ENCODE measurements around the gene EFR3B. TPM values are rescaled to one million over a fixed set of nuclear protein-coding genes. Genes with fewer than 3 reads are reported as not detected.

The EFR3B gene
- total RNA-seq: 0.28 and 0.81 TPM in 2 replicates

GRCh38 chr2:25041928-25042320, at the start of gene EFR3B:
Gene EFR3B (plus strand): TSS chr2:25042076. CDS start chr2:25042313, 237 bp downstream.

GRCh38 chr2:25168256-25169072, 126.6 kb downstream of the EFR3B start, which contains the start of gene POMC:
Gene POMC (minus strand): TSS chr2:25168580. CDS start chr2:25164772, 3,808 bp downstream.

Other genes starting within 250 kb of the EFR3B start
- 27.1 and 36.7 TPM in 2 replicates for gene PTRHD1, start 248.7 kb upstream of the EFR3B start, total RNA-seq
- 8.5 and 15.7 TPM in 2 replicates for gene CENPO, start 248.7 kb upstream of the EFR3B start, total RNA-seq
- gene ADCY3, start 121.8 kb upstream of the EFR3B start, total RNA-seq: 22.9 and 33.1 TPM in 2 replicates
- 1.6 and 1.9 TPM in 2 replicates for gene DNAJC27, start 70.1 kb upstream of the EFR3B start, total RNA-seq
- gene POMC, start 126.5 kb downstream of the EFR3B start, total RNA-seq: 0.09 and 0.66 TPM in 2 replicates

Measured in endothelial cell of coronary artery (primary cell).